Measurements from ENCODE around the gene CHMP1A.
"Not testable (repeated sequence)": the region's sequence is repeated elsewhere in the genome, so short reads cannot be mapped to it uniquely, and the experiment has no call there.

Gene CHMP1A

DNA sequence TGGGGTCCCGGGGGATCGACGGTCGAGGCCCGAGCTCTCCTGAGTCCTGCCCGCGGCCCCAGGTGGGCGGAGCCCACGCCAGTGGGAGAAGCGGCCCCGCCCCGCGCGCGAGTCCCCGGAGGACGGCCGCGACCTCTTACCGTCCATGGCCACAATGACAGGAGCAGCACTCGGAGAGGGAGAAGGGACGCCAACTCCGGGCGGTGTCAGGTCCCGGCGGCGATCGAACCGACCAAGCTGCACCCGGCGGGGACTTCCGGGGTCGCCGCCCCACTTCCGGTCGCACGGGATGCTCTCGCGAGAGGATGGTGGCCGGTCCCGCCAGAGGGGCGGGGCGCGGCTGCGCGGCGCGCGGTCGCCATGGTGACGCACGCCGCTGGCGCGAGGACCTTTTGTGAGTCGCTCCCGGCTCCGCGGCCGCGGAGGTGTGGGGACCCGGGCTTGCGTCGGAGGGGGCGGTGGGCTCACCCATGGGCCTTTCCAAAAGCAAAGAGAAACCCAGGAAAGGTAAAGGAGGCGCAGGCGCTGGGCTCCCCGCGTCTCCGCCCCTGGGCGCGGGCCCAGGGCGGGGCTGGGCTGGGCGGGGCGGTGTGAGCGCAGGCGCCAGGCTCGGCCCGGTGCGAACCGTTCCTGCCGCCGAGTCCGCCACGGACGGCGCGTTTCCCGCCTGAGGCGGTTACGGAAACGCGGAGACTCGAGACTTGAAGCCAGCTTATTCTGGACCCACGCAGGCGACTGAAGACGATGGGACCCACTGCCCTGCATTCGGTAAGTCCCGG is at the start of gene CHMP1A, which contains the start of gene SPATA33:
Gene CHMP1A, minus strand, starts transcription at position 267 of the 779 bp plus-strand sequence. Its CDS starts 120 bp downstream, at position 147.
Gene SPATA33, plus strand, starts transcription at position 395 of the 779 bp plus-strand sequence. Its CDS starts 76 bp downstream, at position 471.
- peak; percentile 88 for DNase-seq

DNA sequence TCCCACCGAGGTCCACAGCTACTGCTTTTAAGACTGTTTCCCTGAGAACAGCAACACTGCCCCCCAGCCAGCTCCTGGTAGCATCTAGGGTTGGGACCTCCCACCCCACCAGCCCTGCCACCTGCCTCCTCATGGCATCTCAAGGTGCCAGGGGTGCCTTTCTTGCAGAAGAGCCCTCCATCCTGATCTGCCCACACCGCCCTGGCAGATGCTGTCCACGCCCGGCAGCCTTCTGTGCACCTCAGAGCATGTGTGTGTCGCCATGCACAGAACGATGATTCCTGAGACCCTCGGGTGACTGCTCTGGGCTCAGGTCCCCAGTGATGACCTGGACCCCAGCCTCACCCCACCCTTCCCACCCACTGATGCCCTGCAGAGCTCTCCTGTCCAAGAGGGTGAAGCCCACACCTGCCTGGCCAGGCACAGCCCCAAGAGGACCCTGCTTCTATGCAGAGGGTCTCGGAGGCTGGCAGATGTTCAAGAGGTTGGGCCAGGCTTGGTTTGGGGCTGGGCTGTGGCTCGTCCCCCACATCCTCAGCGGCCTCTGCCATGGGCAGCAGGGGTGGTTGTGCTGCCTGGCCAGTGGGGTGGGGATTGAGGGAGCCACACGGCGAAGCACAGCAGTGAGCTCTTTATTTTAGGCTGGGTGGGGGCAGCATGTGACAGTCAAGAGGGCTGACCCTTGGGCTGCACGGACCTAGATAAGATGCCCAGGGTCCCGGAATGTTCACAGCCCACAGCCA is 49.2 kb upstream of the CHMP1A start:
- DNase-seq = no peak

DNA sequence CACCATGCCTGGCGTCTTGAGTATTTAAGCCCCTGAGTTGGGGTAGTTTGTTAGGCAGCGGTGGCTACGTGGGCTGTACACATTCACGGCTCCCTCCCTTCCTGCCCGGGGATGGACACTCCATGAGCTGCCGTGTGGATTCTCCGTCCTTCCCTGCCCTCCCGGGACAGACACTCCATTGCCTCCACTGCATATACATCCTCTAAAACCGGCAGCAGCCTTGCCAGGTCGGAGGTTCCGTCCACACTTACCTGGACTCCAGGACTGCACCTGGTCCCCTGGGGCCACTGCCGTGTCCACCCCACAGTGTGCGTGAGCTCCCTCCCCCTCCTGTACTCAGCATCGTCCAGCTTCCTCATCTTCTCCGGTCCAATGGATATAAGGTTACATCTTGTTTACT is 47.5 kb upstream of the CHMP1A start:
- no peak for DNase-seq

DNA sequence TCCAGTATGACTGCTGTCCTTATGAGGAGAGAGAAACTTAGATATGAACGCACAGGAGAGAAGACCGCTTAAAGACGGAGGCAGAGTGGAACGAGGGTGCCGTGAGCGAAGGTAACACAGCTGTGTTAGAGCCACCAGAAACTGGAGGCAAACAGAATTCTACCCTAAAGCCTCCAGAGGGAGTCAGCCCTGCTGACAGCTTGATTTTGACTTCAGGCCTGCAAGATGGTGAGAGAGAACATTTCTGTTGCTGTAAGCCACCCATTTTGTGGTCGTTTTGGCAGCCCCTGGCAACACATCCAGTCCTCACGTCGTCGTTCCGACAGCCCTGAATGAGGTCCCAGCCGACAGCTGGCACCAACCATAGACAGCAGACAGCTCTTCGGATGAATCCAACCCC is 46.8 kb upstream of the CHMP1A start:
- no peak for DNase-seq

DNA sequence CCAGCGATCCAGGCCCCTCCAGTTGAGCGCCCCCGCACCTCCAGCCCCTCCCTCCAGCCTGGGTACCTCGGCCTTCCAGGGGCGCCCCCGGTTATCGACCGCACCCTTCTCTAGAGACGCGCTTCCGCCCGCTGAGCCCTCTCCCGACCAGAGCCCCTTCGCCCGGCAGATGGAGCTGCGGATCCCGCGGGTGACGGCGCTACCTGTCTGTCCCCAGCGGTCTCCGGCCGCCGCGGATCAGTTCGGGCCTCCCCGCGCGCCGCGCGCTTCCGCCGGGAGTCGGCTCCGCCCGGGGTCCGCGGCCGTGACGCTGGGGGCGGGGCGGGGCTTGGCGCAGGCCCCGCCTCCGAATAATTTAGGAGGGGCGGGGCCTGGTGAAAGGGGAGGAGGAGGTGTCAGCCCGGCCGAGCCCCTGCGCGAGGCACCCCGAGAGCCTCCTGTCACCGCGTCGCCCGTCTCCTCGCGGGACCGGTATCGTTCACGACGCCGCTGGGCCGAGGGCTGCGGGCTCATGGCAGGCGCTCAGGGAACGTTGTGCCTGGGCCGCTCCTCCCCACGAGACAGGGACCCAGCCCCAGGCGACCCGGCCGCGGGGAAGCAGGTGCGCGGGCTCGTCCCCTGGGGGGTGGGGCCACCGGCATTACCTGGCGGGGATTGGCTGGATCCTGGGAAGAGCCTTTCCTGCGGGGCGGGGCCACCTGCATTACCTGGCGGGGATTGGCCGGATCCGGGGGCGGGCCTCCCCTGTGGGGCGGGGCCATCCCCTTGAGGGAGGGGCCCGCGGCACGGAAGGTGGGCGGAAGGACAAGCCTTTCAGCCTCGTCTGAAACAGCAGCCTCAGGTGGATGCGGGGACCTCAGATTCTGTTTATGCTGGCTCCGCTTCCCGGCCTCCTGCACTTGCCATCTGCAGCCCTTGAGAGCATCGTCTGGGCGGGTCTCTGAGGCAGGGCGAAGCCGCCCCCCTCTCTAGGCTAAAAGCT is 44.2 kb upstream of the CHMP1A start, which contains the start of gene SPATA2L:
Gene SPATA2L, minus strand, starts transcription at position 281 of the 982 bp plus-strand sequence. CDS start 473 bp downstream, outside the sequence.
- DNase-seq = peak; percentile 97

DNA sequence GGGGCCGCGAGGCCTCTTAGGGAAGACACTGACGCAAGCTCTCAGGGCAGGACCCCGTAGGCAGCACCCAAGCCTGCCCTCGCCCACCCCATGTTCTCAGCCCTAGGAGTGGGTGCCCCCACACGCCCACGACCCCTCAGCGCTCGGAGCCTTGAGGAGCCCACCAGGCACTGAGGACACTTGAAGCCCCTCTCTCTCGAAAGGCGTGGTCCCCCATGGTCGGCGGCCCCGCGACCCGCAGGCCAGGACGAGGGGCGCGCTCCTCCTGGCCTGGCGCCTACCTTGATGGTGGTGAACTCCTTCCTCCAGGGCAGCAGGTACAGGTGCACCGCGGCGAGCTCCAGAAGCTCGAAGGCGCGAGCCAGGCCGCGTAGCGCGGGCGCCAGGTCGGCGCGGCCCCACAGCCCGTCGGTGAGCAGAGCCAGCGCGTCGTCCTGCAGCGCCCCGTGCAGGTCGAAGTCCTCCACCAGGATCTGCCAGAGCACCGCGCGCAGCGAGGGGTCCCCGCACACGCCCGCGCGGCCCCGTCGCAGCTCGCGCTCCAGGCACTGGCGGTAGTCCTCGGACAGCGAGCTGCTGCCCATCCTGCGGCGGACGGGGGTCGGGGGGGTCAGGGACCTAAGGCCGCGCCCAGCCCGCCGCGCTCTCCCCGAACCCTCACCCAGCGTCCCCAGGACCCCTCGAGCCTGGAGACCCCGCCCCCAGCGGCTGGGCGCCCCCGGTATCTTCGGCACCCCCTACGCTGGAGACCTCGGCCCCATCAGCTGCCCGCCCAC is 43.3 kb upstream of the CHMP1A start:
- peak; percentile 32 for DNase-seq

DNA sequence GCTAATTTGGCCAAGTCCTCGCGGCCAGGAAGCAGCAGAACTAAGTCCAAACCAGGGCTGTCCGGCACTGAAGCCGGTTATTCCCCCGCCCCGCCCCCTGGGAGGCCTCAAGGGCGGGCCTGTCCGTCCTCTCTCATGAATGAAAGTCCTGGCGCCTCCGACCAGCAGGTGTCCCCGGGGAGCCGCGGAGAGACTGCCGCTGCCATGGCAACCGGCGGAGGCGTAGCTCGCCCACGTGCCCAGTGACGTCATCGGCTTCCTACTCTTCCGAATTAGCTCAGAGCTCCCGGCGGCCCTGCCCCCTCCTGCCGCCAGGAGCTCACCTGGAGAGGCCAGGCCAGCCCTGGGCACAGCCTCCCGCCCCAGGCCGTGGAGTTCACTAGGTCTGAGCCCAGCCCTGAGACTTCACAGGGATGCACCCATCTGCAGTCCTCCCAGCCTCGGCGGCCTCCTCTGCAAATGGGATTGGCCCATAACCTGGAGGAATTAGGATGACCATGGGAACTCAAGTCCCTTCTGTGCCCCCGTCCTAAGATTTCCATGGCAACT is 42.7 kb upstream of the CHMP1A start:
- peak; percentile 94 for DNase-seq

DNA sequence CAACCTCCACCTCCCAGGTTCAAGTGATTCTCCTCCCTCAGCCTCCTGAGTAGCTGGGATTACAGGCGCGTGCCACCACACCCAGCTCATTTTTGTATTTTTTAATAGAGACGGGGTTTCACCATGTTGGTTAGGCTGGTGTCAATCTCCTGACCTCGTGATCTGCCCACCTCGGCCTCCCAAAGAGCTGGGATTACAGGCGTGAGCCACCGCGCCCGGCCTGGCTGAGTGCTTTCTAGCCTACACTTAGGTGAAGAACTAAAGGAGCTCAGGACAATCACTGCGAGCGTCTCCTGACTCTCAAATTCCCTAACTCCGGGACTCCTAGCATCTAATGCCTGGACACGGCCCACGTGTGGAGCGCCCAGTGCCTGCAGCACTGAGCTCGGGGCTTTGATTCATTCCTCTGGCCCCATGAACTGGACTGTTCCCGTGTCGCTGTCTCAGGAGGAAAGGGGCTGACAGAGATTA is 42.2 kb upstream of the CHMP1A start:
- DNase-seq = not testable (repeated sequence)

DNA sequence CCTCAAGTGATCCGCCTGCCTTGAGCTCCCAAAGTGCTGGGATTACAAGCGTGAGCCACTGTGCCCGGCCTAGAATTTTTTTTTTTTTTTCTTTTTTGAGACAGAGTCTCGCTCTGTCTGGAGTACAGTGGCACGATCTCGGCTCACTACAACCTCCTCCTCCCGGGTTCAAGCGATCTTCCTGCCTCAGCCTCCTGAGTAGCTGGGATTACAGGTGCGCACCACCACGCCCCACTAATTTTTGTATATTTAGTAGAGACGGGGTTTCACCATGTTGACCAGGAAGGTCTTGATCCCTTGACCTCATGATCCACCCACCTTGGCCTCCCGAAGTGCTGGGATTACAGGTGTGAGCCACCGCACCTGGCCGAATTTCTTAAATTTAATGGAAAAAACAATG is 41.2 kb upstream of the CHMP1A start:
- DNase-seq = not testable (repeated sequence)

DNA sequence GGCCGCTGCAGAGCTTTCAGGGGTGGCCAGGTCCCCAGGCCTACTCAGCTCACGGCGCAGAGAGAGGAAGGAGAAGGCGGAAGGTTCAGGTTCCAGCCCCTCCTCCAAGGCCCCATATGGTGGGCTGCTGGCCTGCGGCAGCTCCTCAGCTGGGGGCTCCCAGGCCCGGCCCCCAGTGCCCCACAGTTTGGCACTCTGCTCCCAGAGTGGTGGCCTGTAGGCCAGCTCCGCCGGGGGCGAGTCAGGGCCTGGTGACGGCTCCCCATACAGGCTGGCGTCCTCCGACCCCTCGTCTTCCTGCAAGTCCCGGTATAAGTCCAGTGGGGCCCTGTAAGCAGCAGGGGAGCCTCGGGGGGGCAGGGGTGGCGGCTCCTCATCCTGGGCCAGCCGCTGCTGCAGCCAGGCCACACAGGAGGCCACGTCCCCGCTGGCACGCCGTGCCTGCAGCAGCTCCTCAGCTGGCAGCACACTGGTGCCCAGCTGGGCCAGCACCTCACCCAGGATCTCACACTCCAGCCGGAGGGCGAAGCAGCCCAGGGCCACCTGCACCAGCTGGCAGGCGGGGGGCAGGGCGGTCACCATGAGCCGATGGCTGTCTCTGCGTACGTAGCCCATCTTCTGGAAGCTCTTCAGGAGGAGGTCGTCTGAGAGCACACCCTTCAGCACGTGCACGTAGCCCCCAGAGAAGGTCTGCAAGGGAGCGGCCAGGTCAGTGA is 40.3 kb upstream of the CHMP1A start:
- DNase-seq = no peak

DNA sequence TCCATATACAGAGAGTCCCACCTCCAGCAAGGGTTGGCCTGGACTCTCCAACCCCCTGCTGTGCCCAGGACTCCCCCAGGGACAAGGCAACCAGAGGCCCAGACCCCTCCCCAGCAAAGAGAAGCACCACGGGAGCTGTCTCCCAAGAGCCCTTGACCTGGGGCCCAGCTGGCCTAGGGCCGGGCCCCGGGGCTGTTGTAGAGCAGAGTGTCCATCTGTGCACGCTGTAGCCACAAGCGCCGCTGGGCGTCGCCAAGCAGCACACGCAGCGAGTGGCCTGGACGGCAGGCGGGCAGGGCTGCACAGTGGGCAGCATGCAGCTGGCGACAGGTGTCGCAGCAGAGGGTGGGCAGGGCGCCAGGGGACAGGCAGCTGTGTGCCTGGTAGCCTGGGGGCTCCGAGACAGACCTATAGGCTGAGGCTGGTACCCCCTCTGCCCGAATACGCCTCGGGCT is 39.7 kb upstream of the CHMP1A start:
- DNase-seq = no peak

DNA sequence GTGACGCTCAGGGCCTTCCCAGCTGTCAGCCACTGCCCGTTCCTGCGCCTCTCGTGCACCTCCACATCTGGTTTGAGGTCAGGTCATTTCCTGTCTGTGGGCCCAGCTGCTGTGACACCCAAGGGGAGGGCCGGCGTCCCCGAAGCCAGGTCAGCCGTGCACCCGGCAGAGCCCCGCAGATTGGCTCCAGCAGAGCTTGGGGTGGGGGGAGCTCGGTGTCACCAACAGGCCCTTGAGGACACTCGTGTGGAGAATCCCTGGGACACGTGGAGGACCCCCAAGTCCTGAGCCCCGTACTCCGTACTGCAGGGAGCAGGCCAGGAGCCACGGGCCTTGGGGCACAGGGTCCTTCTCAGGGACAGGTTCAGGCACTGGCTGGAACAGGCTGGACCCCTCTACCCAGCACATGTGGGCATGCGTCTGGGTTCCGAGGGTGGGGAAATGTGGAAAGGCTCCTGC is 39.2 kb upstream of the CHMP1A start:
- no peak for DNase-seq

DNA sequence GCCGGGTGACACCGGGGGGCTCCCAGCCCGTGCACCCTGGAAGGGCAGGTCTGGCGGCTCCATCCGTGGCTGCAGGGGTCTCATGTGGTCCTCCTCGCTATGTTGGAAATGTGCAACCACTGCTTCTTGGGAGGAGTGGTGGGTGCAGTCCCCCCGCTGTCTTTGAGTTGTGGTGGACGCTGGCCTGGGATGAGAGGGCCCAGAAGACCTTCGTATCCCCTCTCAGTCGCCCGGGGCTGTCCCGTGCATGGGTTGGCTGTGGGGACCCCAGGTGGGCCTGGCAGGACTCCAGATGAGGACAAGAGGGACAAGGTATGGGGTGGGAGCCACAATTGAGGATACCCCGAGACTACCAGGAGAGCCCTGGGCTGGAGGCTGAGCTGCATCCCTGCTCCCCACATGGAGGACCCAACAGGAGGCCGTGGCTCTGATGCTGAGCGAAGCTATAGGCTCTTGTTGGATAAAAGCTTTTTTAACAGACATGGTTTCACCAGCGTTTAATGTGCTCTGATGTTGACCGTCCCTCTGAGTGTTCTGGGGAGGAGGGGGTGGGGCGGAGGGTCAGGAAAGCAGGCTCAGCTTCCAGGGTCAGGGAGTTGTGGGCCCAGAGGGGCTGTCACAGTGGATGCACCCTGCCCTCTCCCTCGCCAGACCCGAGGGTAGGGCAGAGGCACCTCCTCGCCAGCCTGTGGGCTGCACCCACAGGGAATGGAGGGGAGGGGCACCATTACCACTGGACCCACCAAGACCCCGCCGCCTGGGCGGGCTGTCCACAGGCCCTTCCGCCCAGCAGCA is 38.6 kb upstream of the CHMP1A start:
- DNase-seq = no peak

DNA sequence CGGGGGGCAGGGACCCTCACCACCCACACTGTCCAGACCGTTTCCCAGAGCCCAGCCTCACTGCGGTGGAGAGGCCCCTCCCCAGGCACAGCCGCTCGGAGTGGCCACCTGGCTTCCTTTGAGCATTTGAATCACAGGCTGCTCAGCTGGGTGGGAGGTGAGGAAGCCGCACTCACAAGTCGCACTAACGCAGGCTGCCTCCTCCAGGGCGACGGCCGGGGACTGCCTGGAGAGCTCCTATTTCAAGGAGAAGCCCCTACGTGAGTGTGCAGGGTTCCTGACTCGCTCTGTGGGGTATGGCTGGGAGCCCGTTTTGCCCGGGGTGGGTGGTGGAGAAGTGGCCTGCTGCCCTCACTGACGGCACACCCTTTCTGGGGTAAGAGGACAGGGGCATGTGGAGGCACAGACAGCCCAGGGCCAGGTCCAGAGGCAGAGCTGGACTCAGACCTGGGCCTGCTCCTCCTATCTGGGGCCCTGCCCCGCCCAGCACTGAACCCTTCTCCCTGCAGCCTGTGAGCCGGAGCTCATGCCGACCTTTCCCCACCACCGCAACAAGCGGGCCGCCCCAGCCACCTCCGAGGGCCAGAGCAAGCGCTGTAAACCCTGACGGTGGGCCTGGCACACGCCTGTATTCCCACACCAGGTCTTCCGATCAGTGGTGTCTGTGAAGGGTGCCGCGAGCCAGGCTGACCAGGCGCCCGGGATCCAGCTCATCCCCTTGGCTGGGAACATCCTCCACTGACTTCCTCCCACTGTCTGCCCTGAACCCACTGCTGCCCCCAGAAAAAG is 37.8 kb upstream of the CHMP1A start:
- DNase-seq = no peak

DNA sequence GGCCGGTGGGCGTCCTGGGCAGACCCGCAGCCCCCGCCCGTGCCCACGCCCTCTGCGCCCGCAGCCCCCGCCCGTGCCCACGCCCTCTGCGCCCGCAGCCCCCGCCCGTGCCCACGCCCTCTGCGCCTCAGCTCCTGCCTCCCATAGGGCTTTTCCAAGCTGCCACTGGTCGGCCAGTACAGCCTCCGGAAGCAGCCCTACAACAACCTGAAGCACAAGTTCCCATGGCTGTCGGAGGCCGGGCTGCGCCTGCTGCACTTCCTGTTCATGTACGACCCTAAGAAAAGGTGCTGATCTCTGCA is 37.2 kb upstream of the CHMP1A start:
- DNase-seq = not testable (repeated sequence)

DNA sequence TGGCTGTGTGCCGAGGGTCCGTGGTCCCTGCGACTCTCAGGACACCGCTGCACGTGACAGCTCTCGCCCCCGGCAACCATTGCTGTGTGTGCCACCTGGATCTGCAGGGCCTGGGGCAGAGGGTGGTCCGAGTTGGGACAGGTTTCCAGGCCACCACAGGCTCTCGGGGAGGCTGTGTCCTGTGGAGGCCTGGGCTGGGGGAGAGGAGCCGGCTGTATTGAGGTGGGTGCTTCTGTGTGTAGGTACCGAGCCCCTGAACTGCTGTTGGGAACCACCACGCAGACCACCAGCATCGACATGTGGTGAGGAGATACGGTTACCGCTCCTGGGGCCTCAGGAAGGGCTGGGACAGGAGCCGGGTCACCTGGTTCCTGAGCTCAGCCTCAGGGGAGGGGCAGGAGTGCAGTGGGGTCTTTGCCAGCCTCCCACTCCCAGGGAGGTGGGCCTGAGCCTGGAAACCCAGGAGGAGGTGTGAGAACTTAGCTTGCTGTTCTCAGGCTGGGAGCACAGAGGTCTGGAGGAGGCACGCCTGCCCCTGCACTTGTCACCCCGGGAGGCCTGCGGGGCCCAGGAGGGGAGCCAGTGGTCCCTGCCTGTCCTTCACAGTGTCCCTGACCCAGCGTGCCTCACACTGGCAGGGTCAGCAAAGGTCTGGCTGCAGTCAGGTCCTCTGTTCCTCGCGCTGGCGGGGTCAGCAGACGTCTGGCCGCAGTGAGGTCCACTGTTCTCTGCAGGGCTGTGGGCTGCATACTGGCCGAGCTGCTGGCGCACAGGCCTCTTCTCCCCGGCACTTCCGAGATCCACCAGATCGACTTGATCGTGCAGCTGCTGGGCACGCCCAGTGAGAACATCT is 36.6 kb upstream of the CHMP1A start:
- DNase-seq = no peak

DNA sequence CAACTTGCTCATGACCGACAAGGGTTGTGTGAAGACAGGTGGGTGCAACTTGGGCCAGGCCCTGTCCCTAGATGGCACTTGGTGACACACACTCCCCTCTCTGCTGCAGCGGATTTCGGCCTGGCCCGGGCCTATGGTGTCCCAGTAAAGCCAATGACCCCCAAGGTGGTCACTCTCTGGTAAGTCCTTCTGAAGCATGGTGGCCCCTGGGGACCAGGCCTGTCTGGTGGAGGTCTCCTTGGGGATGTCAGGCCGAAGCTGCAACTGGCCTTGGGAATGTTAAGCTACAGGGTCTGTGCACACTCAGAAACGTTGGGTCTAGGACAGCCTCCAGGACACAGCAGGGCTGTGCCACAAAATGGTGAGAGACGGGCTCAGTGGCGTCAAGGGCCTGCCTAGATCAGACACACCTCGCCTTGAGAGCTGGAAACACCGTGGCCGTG is 35.8 kb upstream of the CHMP1A start:
- no peak for DNase-seq

DNA sequence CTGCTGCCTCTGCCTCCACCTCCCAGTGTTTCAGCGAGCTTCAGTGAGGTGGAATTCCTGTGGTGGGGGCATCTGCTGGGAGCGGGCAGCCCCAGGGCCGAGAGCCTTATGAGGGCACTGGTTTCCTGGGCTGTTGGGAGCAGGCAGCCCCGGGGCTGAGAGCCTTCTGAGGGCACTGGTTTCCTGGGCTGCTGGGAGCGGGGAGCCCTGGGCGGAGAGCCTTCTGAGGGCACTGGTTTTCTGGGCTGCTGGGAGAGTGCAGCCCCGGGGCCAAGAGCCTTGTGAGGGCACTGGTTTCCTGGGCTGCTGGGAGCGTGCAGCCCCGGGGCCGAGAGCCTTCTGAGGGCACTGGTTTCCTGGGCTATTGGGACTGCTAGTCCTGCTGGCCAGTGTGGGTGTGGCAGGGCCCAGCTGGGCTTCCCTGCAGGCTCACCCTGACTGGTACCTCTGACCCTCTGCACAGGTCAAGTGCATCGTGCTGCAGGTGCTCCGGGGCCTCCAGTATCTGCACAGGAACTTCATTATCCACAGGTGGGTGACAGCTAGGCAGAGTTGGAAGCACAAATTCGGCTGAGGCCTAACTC is 34.6 kb upstream of the CHMP1A start:
- DNase-seq = no peak
